GM21723 (cell line): Measurements from ENCODE around the gene ZBTB32.

Experiments used
- ATAC-seq: cut with Tn5 transposase; IDR thresholded peaks from one replicate; pipeline ENCODE4 v1.9.1; 2021; ENCODE audit warnings: mild to moderate bottlenecking, moderate library complexity; ENCODE audit not compliant: unreplicated experiment

ZBTB32 gene

DNA sequence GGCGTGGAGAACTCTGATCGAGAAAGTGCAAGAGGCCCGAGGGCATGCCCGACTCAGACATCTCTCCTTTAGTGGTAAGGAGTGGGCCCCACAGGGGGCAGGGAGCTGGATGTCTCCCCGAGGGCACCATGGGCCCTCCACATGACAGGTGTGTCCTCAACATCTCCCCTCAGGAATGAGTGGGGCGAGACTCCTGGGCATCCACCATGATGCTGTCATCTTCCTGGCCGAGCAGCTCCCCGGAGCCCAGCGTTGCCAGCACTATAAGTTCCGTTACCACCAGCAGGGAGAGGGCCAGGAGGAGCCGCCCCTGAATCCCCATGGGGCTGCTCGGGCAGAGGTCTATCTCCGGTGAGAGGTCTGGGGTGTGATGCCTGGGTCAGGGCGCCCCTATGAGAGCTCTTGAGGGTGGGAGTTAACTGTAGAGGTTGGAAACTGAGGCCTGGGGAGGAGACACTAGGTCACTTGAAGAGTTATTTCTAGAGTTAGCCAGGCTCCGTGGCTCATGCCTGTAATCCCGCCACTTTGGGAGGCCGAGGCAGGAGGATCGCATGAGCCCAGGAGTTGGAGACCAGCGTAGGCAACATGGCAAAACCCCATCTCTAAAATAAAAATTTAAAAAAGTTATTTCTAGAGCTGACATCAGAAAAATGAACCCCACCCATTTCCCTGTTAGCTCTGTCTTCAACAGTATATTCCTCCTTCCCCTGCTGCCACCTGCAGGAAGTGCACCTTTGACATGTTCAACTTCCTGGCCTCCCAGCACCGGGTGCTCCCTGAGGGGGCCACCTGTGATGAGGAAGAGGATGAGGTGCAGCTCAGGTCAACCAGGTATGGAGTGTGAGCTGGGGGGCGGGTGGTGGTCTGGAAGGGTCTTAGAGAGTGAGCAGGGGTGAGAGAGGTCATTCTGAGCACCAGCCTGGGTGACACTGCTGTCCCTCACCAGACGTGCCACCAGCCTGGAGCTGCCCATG, 32.8 kb downstream of the ZBTB32 start:
- no peak for ATAC-seq

DNA sequence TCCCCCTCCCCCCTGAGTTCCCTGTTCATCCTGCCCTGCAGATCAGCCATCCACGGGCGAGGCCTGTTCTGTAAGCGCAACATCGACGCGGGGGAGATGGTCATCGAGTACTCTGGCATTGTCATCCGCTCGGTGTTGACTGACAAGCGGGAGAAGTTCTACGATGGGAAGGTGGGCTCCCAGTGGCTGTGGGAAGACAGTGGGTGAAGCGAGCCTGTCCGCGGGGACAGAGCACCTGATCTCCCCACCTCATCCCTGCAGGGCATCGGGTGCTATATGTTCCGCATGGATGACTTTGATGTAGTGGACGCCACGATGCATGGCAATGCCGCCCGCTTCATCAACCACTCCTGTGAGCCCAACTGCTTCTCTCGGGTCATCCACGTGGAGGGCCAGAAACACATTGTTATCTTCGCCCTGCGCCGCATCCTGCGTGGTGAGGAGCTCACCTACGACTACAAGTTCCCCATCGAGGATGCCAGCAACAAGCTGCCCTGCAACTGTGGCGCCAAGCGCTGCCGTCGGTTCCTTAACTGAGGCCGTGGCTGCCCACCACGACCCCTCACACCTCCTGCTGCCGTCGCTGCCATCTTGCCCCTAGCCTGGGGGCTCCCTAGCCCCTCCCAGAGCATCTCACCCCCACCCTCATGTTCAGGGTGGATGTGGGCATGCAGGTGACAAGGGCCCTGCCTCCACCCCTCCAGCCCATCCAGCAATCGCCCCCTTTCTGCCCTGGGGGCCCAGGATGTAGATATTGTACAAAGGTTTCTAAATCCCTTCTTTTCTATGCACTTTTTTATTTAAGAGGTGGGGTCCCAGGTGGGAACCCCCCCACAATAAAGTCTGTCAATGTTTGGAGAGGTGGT, 33.9 kb downstream of the ZBTB32 start:
- no peak for ATAC-seq

DNA sequence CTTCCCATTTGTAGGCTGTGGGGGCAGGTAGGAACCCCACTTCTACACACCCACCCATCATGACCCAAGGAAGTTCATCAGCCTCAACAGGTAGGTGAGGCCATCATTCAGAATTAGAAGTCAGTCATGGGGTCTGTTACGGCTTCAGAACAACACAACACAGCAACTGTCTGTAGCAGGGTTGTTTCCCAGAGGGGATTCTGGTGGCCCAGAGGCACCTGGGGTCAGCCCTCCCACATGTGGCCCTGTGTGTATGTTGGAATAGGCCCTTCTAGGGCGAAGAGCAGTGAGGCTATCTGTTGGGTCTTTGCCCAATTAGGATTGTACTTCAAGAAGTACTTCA, 34.5 kb downstream of the ZBTB32 start:
- ATAC-seq: no peak

DNA sequence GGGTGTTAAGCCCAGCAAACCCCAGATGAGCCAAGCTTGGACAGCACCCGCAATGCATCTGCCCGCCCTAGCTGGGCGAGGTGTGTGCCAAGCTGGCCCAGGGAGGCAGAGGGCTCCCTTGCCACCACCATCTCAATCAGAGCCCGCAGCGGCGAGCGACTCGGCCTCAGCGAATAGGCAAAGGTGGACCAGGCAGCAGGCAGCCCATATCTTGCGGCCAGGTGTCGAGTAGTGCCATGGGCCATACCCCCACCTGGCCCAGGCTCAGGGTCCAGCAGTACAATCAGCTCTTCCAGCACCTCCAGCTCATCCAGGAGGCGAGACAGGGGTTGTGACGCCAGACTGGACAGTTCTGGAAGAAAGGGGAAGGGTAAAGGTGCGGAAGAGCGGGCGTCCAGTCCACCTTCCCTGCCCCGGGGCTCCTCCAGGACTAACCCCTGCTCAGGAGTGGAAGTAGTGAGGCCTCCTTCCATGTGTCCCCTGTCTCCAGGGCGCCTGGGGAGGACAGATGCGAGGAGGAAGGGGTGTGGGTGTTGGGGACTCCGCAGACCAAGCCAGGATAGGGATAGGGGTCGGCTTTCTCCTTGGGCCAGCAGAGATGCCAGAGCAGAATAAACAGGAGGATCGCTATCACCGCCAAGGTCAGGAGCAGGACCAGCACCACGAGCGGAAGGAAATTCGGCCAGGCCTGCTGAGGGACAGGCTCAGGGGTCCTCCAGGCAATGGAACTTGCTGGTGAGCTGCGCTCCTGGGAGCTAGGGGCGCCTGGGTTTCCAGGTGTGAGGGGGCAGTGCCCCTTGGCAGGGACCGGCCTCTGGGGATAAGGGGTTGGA, 35.1 kb downstream of the ZBTB32 start:
- ATAC-seq: no peak

DNA sequence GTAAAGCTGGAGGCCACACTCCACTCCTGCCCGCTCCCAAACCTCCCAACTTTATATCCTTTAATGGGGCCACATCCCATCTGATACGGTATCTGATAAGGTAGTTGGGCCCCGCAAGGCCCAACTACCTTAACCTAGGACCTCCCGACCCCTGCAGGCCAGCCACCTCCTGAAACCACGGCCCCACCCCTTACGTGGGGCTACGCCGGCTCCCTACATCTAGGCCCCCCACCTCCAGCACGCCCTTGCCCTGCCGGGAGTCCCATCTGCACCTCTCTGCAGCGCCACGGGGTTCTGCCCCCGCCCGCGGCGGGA, 35.7 kb downstream of the ZBTB32 start:
- peak; percentile 11 for ATAC-seq

DNA sequence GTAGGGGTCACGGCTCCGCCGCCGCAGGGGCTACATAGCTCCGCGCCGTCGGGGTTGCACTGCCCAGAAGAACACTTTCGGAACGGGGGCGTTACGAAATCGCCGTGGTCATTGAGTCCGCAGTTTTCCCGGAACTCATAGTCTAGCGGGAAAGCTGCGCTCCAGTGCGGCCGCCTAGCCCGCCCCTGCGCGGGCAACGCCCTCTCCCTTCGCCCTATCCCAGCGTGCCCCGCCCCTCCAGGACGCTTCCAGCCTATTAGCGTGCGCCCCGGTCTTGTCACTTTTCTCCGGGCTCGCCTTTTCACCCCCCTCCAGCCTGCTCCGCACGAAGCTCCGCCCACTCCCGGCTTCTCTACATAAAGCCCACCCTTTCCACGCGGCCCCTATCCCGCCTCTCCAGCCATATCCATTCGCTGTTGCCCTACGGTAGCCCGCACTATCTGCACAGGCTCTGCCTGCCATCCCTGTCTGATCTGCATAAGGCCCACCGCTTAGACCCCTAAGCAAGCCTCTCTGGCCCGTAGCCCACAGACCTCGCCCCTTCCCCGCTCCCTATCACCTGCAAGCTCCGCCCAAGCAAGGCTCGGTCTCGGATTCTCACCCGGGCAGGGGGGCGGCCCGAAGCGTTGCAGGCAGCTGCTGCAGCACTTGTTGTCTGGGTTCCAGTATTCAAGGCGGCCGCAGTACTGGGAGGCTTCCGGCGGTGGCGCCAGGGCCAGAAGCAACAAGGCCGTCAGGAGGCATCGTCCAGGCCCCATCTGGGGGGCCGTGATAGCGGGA, 36.3 kb downstream of the ZBTB32 start:
- peak; percentile 48 for ATAC-seq

DNA sequence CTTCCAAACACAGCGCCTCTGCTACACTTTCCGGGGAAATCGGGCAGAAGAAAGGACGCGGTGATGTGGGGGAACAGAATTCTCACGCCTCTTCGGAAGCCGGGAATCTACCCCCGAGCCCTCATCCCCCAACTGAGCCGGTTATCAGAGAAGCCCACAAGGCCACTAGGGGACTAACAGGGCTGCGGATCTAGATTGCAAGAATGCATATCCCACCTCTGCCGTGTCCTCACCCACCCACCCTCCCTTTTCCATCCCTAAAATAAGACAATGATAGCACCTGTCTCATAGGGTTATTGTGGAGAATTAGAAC, 36.8 kb downstream of the ZBTB32 start:
- ATAC-seq: no peak

DNA sequence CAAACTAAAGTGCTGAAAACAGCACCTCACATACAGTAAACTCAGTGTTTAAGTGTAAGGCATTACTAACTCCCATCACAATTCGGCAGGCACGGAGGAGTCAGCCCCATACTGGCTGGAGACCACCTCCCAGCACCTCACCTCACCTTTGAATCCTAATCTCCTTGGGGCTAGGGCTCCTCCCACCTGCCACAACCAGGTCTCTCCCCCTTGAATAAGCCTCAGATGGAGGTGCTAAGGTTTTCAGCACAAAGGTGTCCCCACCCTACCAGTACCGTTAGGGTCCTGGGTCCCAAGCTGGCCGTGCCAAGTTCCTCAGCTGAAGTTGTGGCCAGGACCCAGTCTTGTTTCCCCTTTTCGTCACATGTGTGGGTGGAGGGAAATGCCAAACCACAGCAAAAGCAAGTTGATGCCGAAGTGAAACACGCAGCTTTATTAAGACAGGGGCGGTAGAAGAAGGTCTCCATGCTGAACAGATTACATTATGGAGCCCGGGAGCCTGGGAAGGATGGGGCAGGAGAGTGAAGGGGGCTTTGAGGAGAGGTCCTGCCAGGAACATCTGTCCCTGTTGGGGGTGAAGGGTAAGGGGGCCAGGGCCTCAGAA, 37.9 kb downstream of the ZBTB32 start, which contains the start of gene IGFLR1:
TSS of gene IGFLR1 (minus strand) at position 332 of the 604 bp plus-strand sequence. CDS start 1,272 bp downstream, outside the sequence.
- no peak for ATAC-seq

DNA sequence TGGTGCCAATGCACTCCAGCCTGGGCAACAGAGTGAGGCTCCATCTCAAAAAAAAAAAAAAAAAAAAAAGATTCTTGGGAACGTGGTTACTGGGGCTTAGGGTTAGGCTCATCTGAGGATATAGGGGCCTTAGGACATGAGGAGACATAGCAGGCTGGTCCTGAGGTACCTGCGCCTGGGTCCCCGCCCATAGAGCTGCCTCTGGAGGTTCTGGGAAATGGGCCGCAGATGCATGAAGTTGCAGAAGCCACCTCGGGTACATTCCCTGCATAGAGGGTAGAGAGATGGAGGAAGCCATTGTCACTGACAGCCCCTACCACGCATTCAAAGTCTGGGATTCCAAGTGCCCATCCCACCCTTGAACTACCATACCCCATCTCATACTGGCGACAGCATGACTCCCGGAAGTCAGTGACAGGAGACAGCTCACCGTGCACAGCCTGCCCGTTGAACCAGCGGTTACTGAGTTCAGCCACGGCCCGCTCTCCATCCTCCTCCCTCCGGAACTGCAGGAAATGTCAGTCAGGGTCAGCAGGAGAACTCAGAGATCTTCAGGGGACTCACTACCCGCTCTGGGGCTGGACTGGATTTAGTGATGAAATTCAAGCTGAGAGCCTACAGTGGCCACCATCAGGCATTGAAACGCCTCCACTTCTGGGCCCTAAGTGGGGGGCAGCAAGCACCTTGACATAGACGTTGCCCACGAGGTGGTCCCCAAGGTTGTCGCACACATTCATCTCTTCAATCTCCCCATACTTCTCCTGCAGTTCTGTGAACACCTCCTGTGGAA, 39.5 kb downstream of the ZBTB32 start:
- ATAC-seq: no peak

DNA sequence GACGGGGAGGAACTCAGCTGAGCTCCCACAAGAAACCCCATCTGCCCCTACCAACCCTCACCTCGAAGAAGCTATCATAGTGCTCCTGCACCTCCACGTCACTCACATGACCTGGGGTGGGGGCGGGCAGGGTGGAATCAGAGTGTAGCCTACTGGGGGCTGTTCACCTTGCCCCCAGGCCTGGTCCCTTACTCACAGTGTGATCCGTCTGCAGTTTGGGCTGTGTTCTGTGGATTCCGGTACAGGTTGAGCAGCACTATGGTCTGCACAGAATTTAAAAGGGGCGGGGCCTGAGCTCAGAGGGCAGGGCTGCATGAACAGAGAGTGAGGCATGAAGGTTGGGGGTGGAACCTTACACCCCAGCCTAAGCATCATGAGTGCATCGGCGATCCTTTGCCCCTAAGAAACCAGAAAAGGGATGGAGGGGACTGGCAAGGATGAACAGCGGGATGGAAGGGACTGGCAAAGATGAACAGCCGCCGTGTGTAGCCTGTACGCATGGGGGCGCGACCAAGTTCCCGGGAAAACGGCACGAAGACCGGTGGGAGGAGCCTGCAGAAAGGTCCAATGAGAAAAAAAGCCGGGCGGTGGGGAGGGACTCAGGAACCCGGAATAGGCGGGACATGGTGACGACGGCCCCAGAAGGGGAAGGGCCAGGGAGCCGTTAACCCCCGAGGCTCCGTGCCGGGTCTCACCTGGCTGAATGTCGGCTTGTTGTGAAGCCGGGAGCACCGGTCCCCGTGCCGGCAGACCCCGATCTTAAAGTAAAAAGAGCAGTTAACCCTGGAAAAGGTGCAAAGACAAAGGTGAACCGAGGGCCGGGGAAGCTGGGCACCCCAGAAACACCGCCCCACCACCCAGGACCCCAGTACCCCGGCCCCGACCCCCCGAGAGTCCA, 40.3 kb downstream of the ZBTB32 start:
- ATAC-seq: peak; percentile 39

DNA sequence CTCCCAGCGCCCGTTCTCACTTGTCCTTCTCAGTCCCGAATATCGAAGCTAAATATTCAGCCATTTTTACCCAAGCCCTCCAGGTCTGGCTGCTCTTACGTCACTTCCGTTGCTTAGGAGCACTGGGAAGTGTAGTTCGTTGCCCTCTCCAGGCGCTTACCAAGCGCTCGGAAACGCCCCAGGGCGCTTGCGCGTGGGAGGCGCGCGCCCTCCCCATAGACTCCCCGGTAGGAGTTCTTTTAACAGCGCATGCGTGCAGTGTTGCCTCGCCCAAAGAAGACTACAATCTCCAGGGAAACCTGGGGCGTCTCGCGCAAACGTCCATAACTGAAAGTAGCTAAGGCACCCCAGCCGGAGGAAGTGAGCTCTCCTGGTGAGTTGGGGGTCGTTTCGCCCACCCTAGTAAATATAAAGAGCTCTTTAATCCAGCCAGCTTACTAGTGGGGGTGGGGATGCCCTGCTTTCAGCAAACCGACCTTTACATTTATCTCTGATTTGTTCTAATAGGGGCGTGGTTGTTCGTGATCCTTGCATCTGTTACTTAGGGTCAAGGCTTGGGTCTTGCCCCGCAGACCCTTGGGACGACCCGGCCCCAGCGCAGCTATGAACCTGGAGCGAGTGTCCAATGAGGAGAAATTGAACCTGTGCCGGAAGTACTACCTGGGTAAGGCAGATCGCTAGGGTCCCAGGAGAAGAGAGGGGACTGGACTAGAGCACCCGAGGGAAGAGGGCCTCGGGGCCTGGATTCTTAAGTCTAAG, 41.1 kb downstream of the ZBTB32 start, which contains the start of the genes PSENEN and U2AF1L4:
TSS of gene PSENEN (plus strand) at position 324 of the 759 bp plus-strand sequence. CDS start at position 604, 280 bp downstream.
TSS of gene U2AF1L4 (minus strand) at position 91 of the 759 bp plus-strand sequence. CDS start at position 64, 27 bp downstream.
- peak; percentile 43 for ATAC-seq

DNA sequence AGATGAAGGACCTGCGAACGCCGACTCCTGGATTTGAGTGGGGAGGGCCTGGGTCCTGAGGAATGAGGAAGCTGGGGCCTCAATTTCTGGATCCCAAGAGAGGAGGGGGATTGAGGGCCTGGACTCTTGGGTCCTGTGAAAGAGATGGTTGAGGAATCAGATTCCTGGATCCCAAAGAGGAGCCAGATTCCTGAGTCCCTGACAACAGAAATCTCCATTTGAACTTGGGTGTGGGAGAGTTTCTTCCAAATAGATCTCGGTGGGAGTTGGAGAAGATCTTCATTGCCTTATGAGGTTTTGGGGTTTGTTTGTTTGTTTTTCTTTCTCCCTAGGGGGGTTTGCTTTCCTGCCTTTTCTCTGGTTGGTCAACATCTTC, 41.7 kb downstream of the ZBTB32 start:
- no peak for ATAC-seq

DNA sequence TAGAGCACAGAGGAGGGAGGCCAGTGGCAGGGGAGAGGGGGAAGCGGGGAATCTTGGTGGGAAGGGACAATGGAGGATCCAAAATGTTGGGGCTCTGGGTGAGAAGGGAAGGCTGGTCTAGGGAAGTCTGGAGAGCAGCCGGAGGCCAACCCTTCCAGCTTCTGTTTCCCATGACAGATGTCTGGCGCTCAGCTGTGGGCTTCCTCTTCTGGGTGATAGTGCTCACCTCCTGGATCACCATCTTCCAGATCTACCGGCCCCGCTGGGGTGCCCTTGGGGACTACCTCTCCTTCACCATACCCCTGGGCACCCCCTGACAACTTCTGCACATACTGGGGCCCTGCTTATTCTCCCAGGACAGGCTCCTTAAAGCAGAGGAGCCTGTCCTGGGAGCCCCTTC, 42.2 kb downstream of the ZBTB32 start:
- ATAC-seq: no peak

DNA sequence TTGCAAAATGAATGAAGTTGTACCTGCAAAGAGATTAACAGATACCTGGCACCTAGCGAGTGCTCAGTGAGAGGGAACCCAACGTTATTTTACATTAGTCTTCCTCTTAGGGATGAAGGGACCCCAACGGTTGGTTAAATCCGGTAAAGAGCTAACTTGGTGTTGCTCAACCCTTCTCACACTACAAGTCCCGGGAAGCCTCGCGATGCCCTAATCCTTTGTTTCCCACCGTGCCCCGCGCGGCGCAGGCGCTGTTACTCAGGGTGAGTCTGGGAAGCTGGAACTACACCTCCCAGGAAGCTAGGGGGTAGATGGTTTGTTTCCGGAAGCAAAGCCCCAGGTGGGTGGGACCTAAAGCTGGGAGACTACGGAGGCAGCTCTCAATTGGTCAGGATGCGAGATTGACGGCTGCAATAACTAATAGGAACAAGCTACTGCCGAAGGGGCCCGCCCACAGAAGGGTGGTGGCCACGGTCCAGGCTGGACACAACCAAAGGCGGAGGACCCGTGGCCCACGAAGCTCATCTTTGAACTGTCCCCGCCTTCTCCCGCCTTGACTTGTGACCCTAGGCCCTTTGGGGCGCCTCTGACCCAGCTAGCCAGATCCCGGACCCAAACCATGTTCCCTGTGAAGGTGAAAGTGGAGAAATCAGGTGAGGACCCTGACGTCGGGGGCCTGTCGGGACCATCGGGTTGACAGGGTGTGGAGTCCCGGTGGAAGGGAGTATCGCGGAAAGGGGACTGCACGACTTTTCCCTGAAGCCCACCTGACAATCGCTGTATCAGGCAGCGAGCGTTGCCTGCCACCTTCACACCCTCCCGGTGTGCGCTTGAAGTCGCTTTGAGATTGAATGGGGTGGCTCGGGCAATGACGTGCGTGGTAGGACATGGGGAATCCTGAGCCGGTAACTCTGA, 44.0 kb downstream of the ZBTB32 start, which contains the start of gene LIN37:
TSS of gene LIN37 (plus strand) at position 471 of the 915 bp plus-strand sequence. CDS start at position 620, 149 bp downstream.
- peak; percentile 61 for ATAC-seq

DNA sequence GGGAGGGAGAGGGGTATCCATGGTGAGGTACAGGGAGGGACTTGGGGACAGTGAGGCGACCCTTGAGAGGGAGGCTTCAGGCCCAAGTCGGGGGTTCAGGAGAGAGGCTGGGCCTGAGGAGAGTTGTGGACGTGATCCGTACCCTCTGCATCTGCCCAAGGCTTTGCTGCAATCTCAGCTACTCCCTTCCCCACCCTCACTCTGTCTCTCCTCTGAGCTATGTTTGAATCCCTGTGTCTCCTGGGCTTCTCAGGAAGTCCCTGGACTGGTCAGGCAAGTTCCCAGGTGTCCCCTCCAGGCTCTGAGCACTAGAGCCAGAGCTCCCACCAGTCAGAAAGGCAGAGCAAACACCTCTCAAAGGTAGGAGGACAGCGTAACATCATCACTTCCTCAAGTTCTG, 45.8 kb downstream of the ZBTB32 start:
- ATAC-seq: no peak
